Islet precursor cell (in vitro differentiated cells): ENCODE measurements around the gene C1RL.

Source experiments
- DNase-seq: peaks from one replicate; pipeline ENCODE4 v3.0.0-alpha.2; 2018

Gene C1RL

GRCh38 chr12:7136676-7137075 is 27.7 kb upstream of the C1RL start:
- no peak for DNase-seq

GRCh38 chr12:7136071-7136470 is 27.1 kb upstream of the C1RL start:
- DNase-seq = no peak

DNA sequence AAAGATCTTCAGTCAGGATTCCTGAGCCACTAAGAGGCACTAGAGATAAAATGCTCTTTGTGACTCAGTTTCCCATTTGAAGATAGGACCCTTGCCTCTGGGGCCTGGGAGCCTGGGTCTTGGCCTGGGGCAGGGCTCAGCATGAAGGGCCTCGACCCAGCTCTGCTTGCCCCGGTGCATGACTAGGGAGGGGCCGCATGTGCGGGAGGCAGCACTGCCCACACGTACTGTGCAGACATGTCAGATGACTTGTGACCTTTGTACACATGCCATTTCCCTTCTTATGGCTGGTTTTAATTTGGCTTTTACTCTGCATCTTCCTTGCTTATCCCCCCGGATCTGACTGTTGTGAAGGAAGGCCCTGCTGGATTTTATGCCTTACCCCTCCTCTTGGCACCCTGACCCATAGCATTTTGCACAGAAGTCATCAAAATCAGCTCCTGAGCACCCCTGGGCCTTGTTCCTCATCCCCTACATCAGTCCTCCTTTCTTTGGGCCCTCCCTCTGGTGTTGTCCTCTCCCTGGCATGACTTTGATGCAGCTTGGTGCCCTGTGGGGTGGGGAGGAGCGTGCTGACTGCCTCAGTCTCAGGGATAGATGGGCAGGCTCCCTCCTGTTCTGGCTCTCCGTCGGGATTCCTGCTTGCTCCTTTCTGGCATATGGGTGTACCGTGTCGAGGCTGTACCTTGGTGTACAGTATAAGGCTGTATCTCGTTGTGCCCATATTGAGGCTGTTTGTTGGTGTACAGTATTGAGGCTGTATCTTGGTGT is 25.6 kb upstream of the C1RL start:
- DNase-seq = no peak

GRCh38 chr12:7131502-7131866 is 22.5 kb upstream of the C1RL start:
- DNase-seq = no peak

DNA sequence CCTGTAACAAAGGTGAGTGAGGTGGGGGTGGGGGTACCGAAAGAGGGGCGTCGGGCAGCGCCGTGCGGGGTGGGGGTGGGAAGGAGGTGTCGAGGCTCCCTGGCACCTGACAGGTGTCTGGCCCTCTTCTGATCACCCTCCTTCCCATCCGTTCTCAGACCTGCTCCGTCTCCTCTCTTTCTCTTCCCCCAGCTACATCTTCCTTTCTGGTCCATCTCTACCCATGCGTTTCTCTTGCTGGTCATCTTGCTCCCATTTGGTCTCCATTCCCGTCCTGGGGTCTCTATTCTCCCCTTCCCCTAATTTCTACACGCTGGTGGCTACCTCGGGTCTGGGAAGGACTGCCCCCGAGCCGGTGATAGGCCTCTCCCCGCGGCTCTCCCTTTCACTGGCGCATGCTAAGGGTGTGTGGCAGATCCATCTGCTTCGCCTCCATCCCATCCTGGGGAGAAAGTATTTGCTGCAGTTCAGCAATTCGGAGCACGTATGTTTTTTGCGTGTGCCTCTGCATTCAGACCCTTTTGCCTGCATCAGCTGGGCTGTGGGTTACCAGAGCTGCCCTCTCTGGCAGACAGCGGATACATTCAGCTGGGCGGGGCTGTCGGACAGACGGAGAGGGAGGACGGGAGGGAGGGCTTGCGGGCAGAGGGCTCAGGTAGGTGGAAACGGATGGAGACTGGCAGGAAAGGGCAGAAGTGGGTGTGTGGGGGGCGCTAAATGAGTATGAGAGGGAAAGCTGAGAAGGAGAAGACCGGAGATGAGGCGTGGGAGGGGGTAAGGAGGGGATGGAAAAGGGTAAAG is 21.9 kb upstream of the C1RL start:
- peak; percentile 94 for DNase-seq

DNA sequence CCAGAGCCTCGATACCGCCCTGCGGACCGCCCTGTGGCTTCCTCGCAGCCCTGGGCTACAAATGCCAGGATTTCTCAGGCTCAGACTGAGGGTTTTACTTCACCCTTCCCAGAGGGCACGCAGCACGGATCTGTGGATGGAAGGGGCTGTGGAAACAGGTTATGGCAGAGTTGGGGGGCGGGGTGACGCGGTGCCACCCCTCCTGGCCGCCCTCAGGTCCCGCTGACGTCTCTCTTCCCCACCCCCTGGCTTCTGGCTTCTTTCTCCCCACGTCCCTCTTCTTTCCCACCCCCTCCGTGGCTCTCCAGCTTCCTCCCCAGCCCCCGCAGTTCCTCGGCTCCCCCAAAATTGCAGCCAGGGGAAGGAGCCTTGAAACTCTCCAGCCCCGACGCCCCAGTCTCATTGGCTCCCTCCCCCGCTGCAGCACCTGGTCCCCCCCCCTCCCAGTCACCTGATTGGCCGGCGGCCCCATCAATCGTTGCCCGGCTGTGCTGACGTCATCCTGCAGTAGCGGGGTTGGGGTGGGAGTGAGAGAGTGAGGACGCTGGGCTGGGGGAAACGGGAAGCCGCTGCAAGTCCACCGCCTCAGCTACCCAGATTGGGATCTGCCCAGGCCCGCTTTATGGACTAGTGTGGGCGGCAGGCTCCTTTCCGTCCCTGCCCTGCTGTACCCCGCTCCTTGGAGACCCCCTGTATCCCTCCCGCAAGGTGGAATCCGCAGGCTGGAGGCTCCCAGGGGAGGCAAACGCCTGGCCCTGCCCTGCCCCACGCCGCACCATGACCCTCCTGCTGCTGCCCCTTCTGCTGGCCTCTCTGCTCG is 21.1 kb upstream of the C1RL start, which contains the start of gene CLSTN3:
TSS of gene CLSTN3 (plus strand) at position 500 of the 820 bp plus-strand sequence. CDS start at position 778, 278 bp downstream.
- peak; percentile 96 for DNase-seq

DNA sequence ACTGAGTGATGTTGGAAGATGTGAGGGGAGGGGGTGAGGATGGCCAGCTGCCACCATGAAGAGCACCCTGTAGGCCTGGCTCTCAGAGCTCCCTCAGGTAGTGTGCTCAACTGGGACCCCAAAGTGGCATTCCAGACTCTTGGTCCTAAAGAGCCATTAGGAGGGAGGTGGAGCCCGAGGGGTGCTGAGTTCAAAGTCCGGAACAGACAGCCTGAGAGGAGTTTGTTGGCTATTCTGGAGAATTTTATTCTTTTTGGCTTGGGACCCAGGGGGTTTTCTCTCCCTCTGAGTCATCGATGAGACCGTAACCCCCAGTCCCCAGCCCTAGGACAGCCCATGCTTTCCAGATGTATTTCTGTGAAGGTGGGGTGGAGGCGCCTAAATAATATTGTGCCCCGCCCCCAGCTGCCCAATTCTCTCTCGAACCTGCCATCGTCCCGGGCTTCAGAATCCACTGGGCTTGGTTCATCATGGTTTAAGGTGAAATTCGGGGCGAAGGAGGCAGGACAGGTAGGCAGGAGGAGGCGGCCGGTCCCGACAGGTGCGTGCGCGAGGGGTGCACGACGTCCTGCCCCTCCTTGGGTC is 20.4 kb upstream of the C1RL start:
- DNase-seq = no peak

DNA sequence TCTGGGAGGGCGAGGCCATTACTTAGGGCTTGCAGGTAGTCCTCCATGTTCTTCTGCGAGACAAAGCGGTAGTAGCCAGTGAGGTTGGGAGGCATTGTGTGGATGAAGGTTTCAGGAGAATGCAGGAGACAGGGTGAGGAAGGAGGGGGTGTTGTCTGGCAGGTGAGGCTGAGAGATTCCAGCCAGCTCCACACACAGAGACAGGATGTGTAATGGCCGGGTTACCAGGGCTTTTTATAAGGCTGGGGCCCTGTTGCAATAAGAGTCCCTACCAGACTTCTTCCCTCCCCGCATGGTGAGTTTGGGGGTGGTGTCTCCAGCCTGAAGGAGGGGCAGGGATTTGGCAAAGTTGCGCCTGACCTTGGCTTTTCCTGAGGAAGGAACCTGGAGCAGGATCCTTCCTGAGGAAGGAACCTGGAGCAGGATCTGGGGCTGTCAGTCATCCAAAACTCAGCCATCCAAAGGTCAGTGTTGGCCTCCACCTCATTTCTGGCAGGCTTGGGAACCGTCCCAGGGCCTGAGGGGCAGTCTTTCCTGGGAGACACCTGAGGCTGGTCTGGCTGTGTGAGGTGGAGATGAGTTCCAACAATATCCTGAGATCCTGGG is 19.8 kb upstream of the C1RL start, which contains the start of gene RBP5:
TSS of gene RBP5 (minus strand) at position 209 of the 606 bp plus-strand sequence. CDS start at position 95, 114 bp downstream.
- no peak for DNase-seq

DNA sequence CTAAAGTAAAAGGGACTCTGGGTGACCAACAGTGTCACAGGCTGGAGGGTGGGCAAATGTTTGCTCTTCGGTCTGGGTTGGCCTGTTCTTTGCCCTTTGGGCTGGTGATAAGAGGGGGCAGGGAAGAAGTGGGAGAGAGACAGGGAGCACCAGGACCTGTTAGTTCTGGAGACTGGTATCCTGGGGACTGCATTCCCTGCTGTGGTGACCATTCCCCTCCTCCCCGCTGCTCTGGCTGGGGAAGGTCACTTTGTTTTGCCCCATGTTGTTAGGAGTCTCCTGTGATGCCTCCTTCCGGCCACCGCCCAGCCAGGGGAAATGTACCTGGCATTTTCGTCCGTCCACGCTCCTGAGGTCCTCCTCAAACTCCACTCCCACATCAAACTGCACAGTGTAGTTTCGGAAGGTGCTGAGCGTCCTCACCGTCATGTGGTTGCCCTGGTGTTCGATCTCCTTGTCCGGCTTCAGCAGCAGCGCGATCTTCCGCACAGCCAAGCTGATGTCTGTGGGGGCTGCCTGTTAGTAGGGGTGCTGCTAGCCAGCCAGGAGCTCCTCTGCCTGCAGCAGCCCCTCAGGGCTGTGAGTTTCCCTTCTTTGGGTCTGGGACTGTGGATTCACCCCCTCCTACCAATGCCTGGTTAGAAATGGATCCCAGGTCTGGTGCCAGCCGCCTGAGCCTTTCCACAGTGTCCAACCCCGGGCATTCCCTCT is 19.1 kb upstream of the C1RL start:
- DNase-seq = no peak

DNA sequence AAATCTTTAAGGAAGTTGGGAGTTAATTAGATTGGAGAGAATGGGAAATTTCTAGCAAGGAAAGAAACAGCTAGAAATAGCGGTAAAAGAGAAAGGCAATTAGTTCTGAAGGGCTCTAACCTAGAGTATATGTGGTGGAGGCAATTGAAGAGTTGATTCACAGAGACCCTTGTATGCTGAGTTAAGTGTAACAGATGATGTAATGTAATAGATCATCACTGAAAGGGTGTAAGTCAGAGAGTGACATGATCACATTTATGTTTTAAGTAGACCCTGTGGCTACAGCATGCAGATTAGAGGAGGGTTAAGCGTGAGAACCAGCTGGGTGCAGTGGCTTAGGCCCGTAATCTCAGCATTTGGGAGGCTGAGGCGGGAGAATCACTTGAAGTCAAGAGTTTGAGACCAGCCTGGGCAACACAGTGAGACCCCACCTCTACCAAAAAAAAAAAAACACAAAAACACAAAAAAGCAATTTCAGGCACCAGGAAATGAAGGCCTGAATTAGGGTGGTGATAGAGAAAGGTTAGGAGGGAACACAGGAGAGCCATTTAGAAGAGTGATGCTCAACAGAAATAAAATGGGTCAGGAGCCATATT is 16.7 kb upstream of the C1RL start:
- DNase-seq = no peak

DNA sequence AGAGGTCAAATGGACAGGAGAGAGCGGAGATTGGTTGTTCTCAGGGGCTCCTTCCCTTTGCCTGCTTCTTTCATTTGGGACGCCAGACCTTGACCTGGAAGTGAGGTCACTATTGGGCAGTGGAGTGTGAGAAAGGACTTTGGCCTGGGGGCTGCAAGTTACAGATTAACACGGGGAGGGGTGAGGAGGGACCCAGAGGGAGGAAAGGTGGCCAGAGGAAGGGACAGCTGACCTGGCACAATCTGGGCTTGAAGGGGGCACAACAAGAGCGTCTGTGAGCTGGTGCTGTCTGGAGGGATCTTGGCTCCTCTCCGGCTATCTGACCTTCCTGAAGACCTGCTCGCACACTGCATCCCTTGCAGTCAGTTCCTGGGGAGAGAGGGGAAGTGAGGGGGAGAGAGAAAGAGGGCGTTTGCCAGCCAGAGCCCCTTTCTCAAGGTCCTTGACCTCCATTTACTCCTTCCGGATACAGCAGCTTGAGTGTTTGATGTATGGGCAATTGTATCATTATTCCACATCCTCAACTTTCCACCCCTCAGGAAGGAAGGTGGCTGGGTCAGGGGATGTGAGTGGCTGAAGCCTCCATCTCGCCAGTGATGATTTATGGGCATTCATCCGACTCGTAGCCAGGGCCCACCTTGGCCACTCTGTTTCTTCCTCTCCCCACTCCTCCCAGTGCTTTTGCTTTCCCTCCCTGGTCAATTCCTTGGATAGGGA is 14.9 kb upstream of the C1RL start:
- no peak for DNase-seq

DNA sequence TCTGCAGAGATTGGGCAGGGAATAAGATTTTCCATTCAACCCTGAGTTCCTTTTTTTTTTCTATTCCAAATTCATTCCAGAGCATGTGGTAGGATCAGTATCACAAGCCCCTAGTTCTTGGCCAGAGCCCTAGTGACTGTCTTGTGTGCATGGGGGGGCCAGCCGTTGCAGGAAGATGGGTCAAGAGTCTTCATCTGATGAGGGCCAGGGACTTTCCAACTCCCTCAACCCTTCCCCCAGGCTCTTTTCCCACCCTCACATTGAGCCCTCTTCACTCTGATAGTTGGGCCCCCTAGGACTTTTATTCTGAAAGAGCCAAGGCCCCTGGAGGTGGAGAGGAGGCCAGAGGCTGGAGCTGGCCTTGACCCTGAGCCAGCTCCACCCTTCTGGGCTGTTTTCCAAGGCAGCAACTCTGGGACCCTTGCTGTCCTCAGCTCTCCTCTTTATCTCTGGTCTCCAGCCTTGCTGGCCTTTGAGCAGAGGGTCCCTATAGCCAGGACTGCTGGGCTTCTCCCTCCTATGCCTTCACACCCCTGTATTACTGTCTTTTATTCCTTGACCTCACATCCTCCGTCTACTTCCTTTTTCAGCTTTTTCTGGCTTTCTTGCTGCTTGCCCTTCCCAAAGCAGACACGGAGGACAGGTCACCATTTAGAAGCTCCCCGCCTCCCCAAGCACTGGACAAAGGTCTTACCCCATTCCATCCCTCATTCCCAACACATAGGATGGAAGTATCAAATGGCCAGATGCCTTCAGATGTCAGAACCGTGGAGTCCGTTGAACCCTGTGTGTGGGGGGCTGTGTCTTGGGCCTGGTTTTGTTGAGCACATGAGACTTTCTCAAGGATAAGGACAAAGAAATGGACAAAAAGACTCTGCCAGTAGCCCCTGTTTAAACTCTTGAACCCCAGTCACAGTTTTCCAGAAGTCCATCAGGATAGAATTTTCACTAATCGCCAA is 14.1 kb upstream of the C1RL start:
- DNase-seq = no peak

DNA sequence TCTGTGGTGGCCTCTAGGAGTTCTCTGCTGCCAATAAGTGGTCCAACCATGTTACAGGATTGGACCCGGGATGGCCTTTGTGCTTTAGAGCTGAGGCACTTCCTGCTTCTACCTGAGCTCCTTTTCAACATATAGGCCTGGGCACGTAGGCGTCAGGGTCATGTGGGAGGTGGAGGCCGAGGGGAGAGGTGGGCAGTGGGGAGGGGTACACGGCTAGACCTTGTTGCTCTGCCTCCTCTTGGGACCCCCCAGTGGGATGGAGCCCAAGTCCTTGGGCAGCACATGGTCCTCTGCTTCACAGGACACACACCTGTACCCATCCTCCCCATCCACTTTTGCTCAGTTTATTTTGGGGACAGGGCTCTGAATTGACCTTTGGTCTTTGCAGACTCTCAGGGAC is 12.3 kb upstream of the C1RL start:
- no peak for DNase-seq

DNA sequence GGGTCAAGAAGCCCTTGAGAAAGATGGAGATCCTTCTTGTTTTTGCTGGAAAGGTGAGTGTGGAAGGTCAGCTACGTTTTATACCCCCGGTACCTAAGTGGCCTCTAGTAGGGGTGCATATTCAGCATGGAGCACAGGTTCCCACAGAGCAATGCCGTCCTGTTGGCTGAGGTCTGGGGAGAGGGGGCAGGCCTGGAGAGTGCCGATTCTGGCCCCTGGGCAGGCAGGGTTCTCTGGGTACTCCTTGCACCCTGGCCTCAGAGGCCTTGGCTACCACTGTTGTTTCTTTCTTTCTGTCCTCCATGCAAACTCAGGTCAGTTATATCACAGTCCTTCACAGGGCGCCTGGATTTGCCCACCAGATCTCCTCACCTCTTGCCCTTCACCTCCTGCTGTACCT is 11.2 kb upstream of the C1RL start:
- DNase-seq = no peak

GRCh38 chr12:7118881-7119280 is 9.9 kb upstream of the C1RL start:
- DNase-seq = no peak

- no peak for DNase-seq
Observed at GRCh38 chr12:7117670-7118069, 8.7 kb upstream of the C1RL start.

DNA sequence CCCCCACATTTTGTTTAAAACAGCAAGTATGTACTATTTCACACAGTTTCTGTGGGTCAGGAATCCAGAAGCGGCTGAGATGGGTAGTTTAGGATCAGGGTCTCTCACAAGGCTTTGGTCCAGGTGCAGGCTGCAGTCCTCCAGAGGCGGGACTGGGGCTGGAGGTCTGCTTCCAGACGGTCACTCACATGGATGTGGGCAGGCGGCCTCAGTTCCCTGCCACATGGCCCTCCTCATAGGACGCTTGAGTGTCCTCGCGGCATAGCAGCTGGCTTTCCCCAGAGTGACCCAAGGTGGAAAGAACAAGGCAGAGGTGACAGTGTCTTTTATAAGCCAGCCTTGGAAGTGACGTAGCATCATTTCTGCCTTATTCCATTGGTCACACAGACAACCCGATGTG is 7.9 kb upstream of the C1RL start:
- no peak for DNase-seq

DNA sequence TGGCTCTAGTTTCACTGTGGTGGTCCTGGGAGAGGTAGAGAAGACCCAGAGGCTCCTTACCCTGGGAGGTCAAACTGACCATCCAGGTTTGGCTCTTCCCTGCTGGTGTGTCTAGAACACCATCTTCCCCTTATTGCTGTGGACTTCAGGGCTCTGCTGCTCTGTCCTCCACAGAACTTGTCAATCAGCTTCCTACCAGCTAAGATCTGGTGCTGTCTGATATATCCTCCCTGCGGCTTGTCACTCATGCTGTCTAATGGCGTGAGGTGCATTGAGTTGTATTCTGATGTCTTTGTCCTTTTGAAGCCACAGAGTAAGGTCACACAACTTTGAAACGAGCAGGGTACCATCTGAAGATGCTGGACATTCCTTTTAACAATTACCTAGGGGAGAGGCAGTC is 7.2 kb upstream of the C1RL start:
- no peak for DNase-seq

DNA sequence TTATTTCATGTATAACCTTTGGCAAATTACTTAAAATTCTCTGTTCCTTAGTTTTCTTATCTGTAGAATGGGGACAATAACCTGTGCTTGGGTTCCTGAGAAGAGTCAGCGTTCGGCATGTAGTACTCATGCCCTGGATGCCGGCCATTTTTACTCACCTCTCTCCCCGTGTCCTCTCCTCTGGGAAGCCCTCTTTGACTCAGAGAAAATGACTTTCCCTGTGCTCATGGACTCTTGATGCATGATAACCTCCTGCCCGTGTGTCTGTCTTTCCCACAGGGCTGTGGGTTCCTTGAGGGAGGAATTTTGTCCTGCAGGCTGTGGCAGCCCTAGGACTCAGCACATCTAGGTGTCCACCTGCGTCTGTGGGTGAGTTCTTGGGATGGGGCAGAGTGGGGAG is 5.8 kb upstream of the C1RL start:
- DNase-seq = peak; percentile 33
